Astrocyte of the spinal cord (primary cell): ENCODE data around the gene GNL3L.
"Not testable (repeated sequence)": the region's sequence is repeated elsewhere in the genome, so short reads cannot be mapped to it uniquely, and the experiment has no call there.

Experiments used
- DNase-seq: peaks from one replicate; pipeline ENCODE4 v3.0.0; 2011; ENCODE audit warnings: low read depth, low spot score
- H3K4me3 ChIP-seq: 2 replicates; pipeline ENCODE4 v1.5.1; 2011; ENCODE audit warnings: low read depth, mild to moderate bottlenecking, low read length, moderate library complexity
- in situ Hi-C: cut with HindIII; loops from 2 replicates; pipeline ENCODE4 v1.10.0; 2017; ENCODE audit warnings: low sequenced_read_pairs
- TF ChIP-seq, protein P1 (sequence below): IDR thresholded peaks from 2 replicates; pipeline ENCODE4 v1.5.1; 2012; ENCODE audit warnings: low read depth, mild to moderate bottlenecking, low read length, inconsistent platforms

The GNL3L gene, protein sequence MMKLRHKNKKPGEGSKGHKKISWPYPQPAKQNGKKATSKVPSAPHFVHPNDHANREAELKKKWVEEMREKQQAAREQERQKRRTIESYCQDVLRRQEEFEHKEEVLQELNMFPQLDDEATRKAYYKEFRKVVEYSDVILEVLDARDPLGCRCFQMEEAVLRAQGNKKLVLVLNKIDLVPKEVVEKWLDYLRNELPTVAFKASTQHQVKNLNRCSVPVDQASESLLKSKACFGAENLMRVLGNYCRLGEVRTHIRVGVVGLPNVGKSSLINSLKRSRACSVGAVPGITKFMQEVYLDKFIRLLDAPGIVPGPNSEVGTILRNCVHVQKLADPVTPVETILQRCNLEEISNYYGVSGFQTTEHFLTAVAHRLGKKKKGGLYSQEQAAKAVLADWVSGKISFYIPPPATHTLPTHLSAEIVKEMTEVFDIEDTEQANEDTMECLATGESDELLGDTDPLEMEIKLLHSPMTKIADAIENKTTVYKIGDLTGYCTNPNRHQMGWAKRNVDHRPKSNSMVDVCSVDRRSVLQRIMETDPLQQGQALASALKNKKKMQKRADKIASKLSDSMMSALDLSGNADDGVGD

DNA sequence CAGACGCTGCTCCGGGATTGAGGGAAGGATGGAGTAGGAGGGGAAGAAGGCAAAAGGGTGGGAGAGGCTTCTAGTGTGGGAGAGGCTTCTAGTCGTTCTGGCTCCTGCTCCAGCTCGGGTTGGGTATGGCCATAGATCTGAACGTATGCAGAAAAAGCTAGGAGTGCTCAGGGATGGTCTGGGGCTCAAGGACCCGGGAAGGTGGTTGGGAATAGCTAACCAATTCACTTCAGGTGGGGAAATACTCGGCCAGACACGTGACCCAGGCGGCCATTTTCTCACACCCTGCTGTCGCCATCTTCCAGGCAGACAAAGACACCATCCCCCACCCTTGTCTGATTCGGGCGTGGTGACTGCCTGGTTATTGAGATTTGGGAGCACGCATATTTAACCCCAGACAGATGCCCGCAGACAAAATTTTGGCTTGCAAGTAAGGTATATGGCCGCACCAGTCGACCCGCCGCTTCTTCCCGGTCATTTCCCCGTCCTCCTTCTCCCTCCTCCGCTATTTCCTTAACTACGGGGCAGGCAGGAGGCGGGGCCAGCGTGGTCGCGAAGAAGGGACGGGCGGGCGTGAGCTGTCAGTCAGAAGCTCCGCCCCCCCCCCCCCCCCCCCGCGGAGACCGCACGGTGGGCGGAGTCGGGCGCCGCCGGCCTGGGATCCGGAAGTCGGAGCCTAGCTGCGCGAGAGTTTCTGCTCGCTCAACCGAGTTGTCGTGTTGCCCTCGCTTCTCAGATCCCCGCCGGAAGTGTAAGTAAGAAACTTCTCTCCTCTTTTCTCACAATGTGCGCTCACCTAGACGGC lies at the start of gene GNL3L:
Gene GNL3L, plus strand, starts transcription at position 668 of the 805 bp plus-strand sequence. CDS start 2,348 bp downstream, outside the sequence.
- in situ Hi-C loops, result no loop called here
- TF ChIP-seq, protein P1, sequence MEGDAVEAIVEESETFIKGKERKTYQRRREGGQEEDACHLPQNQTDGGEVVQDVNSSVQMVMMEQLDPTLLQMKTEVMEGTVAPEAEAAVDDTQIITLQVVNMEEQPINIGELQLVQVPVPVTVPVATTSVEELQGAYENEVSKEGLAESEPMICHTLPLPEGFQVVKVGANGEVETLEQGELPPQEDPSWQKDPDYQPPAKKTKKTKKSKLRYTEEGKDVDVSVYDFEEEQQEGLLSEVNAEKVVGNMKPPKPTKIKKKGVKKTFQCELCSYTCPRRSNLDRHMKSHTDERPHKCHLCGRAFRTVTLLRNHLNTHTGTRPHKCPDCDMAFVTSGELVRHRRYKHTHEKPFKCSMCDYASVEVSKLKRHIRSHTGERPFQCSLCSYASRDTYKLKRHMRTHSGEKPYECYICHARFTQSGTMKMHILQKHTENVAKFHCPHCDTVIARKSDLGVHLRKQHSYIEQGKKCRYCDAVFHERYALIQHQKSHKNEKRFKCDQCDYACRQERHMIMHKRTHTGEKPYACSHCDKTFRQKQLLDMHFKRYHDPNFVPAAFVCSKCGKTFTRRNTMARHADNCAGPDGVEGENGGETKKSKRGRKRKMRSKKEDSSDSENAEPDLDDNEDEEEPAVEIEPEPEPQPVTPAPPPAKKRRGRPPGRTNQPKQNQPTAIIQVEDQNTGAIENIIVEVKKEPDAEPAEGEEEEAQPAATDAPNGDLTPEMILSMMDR, result no peak

DNA sequence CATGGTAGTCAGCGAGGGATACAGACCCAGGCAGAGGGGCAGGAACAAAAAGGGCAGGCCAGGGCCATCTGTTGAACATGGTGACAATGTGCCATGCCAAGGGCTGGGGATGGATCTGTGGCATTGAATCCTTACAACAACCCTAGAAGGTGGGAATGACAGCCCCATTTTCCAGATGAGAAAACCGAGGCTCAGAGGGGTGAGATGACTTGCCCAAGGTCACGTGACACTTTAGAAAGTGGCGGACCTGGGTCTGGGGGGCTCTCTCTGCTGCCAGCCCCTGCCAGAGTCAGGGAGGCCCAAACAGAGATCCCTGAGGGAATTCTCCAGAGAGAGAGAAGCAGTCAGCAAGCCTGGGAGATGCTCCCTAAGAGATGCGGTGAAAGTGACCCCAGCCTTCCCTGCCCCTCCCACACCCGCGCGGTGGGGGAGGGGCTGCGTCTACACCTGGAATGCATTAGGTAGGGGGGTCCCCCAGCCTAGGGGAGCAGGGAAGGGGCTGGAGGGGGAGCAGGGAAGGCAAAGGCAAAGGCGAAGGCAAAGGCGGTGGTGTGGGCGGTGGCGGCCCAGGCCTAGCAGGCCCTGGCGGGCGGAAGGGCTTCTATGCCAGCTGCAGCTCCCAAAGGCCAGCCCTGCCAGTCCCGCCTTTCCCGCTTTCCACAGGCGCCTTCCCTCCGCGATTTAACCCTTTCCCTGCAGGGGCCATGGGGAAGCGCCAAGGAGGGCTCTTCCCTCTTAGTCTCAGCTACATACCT lies 47.0 kb upstream of the GNL3L start:
- no peak overlapping the region for H3K4me3 ChIP-seq
- TF ChIP-seq, protein P1, result no peak
- in situ Hi-C loops, result no loop called here
- no peak for DNase-seq

More for the DNA sequence above, at the start of gene GNL3L:
- H3K4me3 ChIP-seq, result peak within 1 kb of the TSS; percentile 84
- DNase-seq, result peak; percentile 93

DNA sequence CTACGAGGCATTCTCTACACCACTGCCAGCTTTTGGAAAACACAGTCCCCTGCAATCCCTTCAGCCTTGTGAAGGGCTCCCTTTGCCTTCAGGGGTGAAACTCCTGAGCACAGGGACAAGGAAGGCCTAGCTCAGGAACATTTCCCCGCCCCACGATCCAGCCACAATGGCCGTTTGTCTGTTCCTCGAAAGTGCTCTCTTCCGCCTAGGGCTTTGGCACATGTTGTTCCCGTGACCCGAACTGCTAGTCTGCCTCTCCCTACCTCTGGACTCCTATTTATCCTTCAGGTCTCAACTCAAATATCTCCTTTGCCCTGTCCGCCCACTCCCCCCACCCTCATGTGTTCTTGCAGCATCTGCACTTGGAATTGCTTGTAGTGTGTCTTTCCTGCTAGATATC lies 46.1 kb upstream of the GNL3L start:
- no peak overlapping the region for H3K4me3 ChIP-seq
- no peak for DNase-seq
- in situ Hi-C loops, result no loop called here
- TF ChIP-seq, protein P1, result no peak

DNA sequence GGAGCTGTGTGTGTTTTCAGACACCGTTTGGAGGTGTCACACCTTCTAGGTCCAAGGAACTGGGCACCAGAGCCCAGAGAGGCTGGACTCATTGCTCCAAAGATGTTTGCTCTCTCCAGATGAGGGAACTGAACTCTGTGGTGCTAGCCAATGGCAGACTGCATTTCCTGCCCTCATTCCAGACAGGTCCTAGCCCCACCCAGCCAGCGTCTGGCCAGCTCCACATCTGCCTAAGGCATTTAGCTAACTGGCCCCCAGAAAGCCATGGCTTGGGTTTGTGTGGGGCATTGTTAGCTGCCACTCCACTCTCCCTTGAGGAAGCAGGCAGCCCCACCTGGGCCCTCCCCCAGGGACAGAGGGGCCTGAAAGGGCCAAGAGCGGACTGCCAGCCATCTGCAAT lies 45.4 kb upstream of the GNL3L start:
- TF ChIP-seq, protein P1, result no peak
- DNase-seq, result no peak
- no peak overlapping the region for H3K4me3 ChIP-seq
- in situ Hi-C loops, result no loop called here

GRCh38 chrX:54489819-54490218 lies 40.2 kb upstream of the GNL3L start:
- DNase-seq, in situ Hi-C loops, H3K4me3 ChIP-seq: not testable (repeated sequence)

DNA sequence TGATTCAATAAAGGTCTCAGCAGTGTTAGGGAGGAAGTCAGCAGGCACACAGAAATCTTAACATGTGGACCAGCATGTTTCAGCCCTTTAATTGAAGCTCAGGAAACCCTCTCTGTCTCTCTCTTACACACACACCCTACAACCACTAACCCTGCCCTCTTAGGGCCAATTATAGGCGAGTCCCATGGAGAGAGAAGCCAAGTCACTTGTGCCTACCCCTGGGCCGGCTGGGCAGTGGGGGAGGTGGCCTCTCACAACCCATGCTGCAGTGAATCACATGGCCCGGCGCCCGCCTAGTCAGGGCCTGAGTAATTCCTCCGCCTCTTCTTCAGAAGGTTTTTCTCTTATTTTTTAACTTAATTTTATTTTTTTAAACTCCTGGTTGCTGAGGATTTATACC lies 37.7 kb upstream of the GNL3L start:
- no peak overlapping the region for H3K4me3 ChIP-seq
- peak; percentile 56 for DNase-seq
- in situ Hi-C loops, result no loop called here
- TF ChIP-seq, protein P1, result no peak
